ENCODE results near the gene ACP3.

DNA sequence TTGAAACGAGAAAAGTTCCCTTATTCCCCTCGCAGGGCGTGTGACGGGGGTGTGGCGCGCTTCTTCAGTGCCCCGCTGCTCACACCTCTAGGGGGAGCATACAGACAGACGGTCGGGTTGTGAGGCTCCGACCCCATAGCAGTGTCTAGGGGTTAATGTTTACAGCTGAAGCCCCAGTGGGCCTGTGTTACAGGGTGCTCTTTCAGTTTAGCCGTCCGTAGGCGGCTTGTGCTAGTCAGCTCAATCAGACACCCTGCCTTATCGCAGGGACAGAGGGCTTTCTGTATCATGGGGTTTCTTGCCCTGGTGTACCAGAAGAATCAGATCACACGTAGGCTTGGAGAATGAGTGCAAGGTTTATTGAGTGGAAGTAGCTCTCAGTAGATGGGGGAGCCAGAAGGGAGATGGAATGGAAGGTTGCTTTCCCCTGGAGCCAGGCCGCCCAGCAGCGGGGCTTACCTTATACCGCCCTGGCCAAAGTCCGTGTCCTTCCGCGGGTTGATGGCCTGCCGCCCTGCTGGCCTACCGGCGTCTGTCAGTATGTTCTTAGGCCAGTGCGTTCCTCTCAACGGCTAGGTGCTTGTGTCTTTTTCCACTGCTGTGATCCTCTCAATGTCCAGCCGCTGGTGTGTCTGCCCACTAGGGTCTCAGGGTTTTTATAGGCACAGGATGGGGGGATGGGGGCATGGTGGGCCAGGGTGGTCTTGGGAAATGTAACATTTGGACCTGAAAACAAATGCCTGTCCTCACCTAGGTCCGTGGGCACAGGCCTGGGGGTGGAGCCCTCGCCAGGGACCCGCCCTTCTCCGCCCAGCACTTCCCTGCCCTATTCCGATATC lies 32.2 kb upstream of the ACP3 start:
- TF ChIP-seq ZNF484 (CRISPR knock-in tag; IDR thresholded peaks at IDR 0.05; ENCODE audit: borderline replicate concordance, low read depth) (no peak), CBFB (CRISPR knock-in tag; IDR thresholded peaks at IDR 0.05) (no peak), HOXD1 (CRISPR knock-in tag; IDR thresholded peaks at IDR 0.05) (no peak), HDAC6 (IDR thresholded peaks at IDR 0.05; ENCODE audit: low read depth, low read length) (no peak), CTCF (CRISPR knock-in tag; IDR thresholded peaks at IDR 0.05) (0 out of 2 replicates have a peak, but pooled peaks have one; percentile 8), MYC (CRISPR knock-in tag; IDR thresholded peaks at IDR 0.05; ENCODE audit: borderline replicate concordance) (no peak), IKZF5 (CRISPR knock-in tag; IDR thresholded peaks at IDR 0.05) (no peak), ZMYM2 (CRISPR knock-in tag; IDR thresholded peaks at IDR 0.05) (no peak), ELK4 (CRISPR knock-in tag; IDR thresholded peaks at IDR 0.05; ENCODE audit: borderline replicate concordance) (no peak), EP300 (IDR thresholded peaks at IDR 0.05; ENCODE audit: low read depth in 2 of 2, low read length in 2 of 2) (no peak), EP300 (CRISPR knock-in tag; IDR thresholded peaks at IDR 0.05; ENCODE audit: borderline replicate concordance) (no peak)

Data from HepG2 (cell line).